ENCODE results near the gene EIF1AD. TPM values are rescaled to one million over a fixed set of nuclear protein-coding genes. Genes with fewer than 3 reads are reported as not detected.
"Not testable (repeated sequence)": the region's sequence is repeated elsewhere in the genome, so short reads cannot be mapped to it uniquely, and the experiment has no call there.

EIF1AD gene
- total RNA-seq, 1 donor from 2014 or later, result 34.0 TPM

DNA sequence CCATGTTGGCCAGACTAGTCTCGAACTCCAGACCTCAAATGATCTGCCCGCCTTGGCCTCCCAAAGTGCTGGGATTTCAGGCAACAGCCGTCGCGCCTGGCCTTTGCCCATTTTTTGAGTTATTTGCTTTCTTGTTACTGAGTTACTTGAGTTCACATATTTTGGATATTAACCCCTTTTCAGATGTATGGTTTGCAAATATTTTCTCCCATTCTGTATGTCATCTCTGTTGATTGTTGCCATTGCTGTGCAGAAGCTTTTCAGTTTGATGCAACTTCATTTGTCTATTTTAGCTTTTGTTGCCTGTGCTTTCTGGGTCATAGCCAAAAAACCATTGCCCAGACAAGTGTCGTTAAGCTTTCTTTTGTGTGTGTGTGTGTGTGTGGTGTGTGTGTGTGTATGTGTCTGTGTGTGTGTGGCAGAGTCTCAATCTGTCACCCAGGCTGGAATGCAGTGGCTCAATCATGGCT, 49.9 kb downstream of the EIF1AD start:
- Mint-ChIP-seq H3K9me3 (no peaks in the 10 kb centered on the region), H3K27me3 (ENCODE audit: low read depth) (peaks cover 12% of the 10 kb centered on the region), H3K36me3 (no peaks in the 10 kb centered on the region), H3K27ac (no peak overlapping the region), H3K4me3 (no peak overlapping the region), H3K4me1 (peaks cover 2% of the 10 kb centered on the region)
- TF ChIP-seq, protein P1, sequence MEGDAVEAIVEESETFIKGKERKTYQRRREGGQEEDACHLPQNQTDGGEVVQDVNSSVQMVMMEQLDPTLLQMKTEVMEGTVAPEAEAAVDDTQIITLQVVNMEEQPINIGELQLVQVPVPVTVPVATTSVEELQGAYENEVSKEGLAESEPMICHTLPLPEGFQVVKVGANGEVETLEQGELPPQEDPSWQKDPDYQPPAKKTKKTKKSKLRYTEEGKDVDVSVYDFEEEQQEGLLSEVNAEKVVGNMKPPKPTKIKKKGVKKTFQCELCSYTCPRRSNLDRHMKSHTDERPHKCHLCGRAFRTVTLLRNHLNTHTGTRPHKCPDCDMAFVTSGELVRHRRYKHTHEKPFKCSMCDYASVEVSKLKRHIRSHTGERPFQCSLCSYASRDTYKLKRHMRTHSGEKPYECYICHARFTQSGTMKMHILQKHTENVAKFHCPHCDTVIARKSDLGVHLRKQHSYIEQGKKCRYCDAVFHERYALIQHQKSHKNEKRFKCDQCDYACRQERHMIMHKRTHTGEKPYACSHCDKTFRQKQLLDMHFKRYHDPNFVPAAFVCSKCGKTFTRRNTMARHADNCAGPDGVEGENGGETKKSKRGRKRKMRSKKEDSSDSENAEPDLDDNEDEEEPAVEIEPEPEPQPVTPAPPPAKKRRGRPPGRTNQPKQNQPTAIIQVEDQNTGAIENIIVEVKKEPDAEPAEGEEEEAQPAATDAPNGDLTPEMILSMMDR (IDR thresholded peaks at IDR 0.05; ENCODE audit: unreplicated experiment), result no peak
- DNase-seq (ENCODE audit: low spot score in 2 of 2, unreplicated experiment in 2 of 2), result no peak

DNA sequence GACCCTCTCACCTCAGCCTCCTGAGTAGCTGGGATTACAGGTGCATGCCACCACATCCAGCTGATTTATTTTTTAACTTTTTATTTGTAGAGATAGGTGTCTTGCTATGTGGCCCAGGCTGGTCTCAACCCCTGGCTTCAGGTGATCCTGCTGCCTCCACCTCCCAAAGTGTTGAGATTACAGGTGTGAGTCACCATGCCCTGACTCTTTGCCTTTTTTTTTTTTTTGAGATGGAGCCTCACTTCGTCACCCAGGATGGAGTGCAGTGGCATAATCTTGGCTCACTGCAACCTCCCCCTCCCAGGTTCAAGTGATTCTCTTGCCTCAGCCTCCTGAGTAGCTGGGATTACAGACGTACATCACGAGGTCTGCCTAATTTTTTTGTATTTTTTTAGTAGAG, 50.3 kb downstream of the EIF1AD start:
- H3K36me3 Mint-ChIP-seq; DNase-seq (ENCODE audit: low spot score in 2 of 2, unreplicated experiment in 2 of 2); H3K27ac Mint-ChIP-seq; H3K4me1 Mint-ChIP-seq; H3K9me3 Mint-ChIP-seq; H3K4me3 Mint-ChIP-seq: not testable (repeated sequence)
- H3K27me3 Mint-ChIP-seq (ENCODE audit: low read depth), result peaks cover 12% of the 10 kb centered on the region

DNA sequence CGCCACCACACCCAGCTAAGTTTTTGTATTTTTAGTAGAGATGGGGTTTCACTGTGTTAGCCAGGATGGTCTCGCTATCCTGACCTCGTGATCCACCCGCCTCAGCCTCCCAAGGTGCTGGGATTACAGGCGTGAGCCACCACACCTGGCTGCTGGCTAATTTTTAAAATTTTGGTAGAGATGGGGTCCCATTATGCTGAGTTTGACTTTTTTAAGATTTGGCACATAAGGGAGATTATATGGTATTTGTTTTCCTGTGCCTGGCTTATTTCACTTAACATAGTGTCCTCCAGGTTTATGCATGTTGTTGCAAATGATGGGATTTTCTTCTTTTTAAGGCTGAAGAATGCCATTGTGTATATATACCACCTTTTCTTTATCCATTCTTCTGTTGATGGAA, 51.2 kb downstream of the EIF1AD start:
- H3K4me3 Mint-ChIP-seq; H3K27ac Mint-ChIP-seq; H3K4me1 Mint-ChIP-seq; H3K36me3 Mint-ChIP-seq; H3K9me3 Mint-ChIP-seq; DNase-seq (ENCODE audit: low spot score in 2 of 2, unreplicated experiment in 2 of 2): not testable (repeated sequence)
- peaks cover 12% of the 10 kb centered on the region for H3K27me3 Mint-ChIP-seq (ENCODE audit: low read depth)

DNA sequence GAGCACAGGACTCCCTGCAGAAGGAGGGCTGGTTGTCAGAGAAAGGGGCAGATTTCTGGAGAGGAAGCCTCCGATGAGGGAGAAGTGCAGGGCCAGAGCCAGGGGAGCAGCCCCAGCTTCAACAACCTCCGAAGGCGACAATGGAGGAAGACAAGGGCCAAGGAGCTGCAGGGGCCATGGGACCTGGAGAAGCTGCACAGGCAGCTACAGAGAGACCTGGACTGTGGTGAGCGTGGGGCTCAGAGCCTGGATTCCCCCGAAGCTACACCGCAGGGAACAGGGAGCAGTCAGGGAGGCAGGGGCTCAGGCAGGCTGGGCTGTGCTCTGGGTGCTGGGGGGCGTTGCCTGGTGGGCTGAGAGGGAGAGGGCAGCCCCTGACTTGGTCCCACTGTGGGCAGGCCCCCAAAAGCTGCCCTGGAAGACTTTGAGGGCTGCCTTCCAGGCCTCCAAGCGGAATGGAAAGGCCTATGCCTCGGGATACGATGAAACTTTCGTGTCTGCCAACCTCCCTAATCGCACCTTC, 54.3 kb downstream of the EIF1AD start:
- no peak overlapping the region for H3K27ac Mint-ChIP-seq
- DNase-seq (ENCODE audit: low spot score in 2 of 2, unreplicated experiment in 2 of 2), result no peak
- no peak overlapping the region for H3K4me3 Mint-ChIP-seq
- peaks cover 2% of the 10 kb centered on the region for H3K4me1 Mint-ChIP-seq
- peaks cover 12% of the 10 kb centered on the region for H3K27me3 Mint-ChIP-seq (ENCODE audit: low read depth)
- H3K9me3 Mint-ChIP-seq, result no peaks in the 10 kb centered on the region
- TF ChIP-seq, protein P1 (IDR thresholded peaks at IDR 0.05; ENCODE audit: unreplicated experiment), result no peak
- no peaks in the 10 kb centered on the region for H3K36me3 Mint-ChIP-seq

DNA sequence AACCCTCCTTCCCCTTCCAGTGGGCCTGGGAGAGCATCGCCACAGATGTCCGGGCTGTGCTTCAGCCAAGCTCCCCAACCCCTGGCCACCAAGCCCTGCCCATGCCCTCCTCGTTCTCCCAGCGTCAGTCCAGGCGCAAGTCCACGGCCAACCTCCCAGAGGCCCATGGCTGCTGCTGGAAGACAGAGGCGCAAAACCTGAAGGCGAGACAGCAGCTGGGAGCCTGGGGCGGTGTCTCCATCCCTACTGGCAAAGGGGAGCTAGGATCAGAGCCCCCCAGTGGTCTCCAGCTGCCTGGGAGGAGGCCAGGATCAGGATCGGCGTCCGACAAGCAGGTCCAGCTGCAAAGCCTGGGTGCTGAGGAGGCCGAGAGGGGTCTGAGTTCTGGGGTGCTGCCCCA, 54.8 kb downstream of the EIF1AD start:
- TF ChIP-seq, protein P1 (IDR thresholded peaks at IDR 0.05; ENCODE audit: unreplicated experiment), result no peak
- H3K27ac Mint-ChIP-seq, result no peak overlapping the region
- no peak for DNase-seq (ENCODE audit: low spot score in 2 of 2, unreplicated experiment in 2 of 2)
- peaks cover 1% of the 10 kb centered on the region for H3K4me1 Mint-ChIP-seq
- H3K4me3 Mint-ChIP-seq, result no peak overlapping the region
- H3K9me3 Mint-ChIP-seq, result no peaks in the 10 kb centered on the region
- peaks cover 16% of the 10 kb centered on the region for H3K27me3 Mint-ChIP-seq (ENCODE audit: low read depth)
- H3K36me3 Mint-ChIP-seq, result no peaks in the 10 kb centered on the region

DNA sequence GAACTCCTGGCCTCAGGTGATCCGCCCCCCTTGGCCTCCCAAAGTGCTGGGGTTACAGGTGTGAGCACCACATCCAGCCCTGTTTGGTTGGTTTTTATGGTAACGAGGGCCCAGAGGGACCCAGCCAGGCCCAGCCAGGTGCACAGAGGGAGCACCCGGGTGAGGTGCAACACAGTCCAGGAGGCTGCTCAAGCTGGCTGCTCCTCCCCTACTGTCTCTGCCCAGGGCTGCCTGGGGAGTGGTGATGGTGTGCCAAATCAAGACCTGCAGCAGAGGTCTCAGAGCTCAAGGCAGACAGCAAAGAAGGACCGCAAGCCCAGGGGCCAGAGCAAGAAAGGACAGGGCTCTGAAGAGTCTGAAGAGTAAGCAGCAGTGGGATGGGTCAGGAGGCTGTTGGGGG, 55.3 kb downstream of the EIF1AD start:
- Mint-ChIP-seq H3K4me1 (no peaks in the 10 kb centered on the region), H3K4me3 (no peak overlapping the region), H3K27ac (no peak overlapping the region), H3K9me3 (no peaks in the 10 kb centered on the region), H3K27me3 (ENCODE audit: low read depth) (peaks cover 16% of the 10 kb centered on the region), H3K36me3 (no peaks in the 10 kb centered on the region)
- no peak for DNase-seq (ENCODE audit: low spot score in 2 of 2, unreplicated experiment in 2 of 2)
- TF ChIP-seq, protein P1 (IDR thresholded peaks at IDR 0.05; ENCODE audit: unreplicated experiment), result no peak

Other genes starting within 250 kb of the EIF1AD start
- gene AP5B1, start 221.2 kb downstream of the EIF1AD start, total RNA-seq, result 23.3 to 24.9 TPM (median 24.3 TPM) in 3 replicates
- 3.9 to 4.7 TPM (median 4.3 TPM) in 3 replicates for gene OVOL1, start 215.1 kb downstream of the EIF1AD start, total RNA-seq
- gene SNX32, start 168.2 kb downstream of the EIF1AD start, total RNA-seq, result 6.8 to 10.7 TPM (median 7.5 TPM) in 3 replicates
- 730 to 758 TPM (median 736 TPM) in 3 replicates for gene CFL1, start 144.0 kb downstream of the EIF1AD start, total RNA-seq
- 73.3 to 74.9 TPM (median 73.7 TPM) in 3 replicates for gene MUS81, start 141.7 kb downstream of the EIF1AD start, total RNA-seq
- 203 to 216 TPM (median 211 TPM) in 3 replicates for gene EFEMP2, start 129.4 kb downstream of the EIF1AD start, total RNA-seq
- not detected in 3 replicates for gene CTSW, start 122.3 kb downstream of the EIF1AD start, total RNA-seq
- 62.4 to 63.9 TPM (median 62.9 TPM) in 3 replicates for gene FIBP, start 113.7 kb downstream of the EIF1AD start, total RNA-seq
- gene CCDC85B, start 111.5 kb downstream of the EIF1AD start, total RNA-seq, result 12.3 to 13.8 TPM (median 12.8 TPM) in 3 replicates
- 2.7 to 4.3 TPM (median 3.1 TPM) in 3 replicates for gene FOSL1, start 101.8 kb downstream of the EIF1AD start, total RNA-seq
- gene C11orf68, start 83.1 kb downstream of the EIF1AD start, total RNA-seq, result 33.4 to 34.9 TPM (median 33.9 TPM) in 3 replicates
- 68.5 to 74.4 TPM (median 70.9 TPM) in 3 replicates for gene DRAP1, start 82.7 kb downstream of the EIF1AD start, total RNA-seq
- gene TSGA10IP, start 56.7 kb downstream of the EIF1AD start, total RNA-seq, result not detected in 3 replicates
- gene SART1, start 40.4 kb downstream of the EIF1AD start, total RNA-seq, result 47.1 to 55.1 TPM (median 54.4 TPM) in 3 replicates
- 170 to 195 TPM (median 176 TPM) in 3 replicates for gene BANF1, start 346 bp upstream of the EIF1AD start, total RNA-seq
- gene CST6, start 9.9 kb upstream of the EIF1AD start, total RNA-seq, result 1.1 to 1.2 TPM (median 1.2 TPM) in 3 replicates
- gene CATSPER1, start 24.3 kb upstream of the EIF1AD start, total RNA-seq, result not detected in 3 replicates
- gene GAL3ST3, start 47.0 kb upstream of the EIF1AD start, total RNA-seq, result 4.7 to 5.7 TPM (median 4.9 TPM) in 3 replicates
- 182 to 201 TPM (median 195 TPM) in 3 replicates for gene SF3B2, start 50.2 kb upstream of the EIF1AD start, total RNA-seq
- 81.6 to 88.0 TPM (median 87.0 TPM) in 3 replicates for gene PACS1, start 68.1 kb upstream of the EIF1AD start, total RNA-seq

Data from mesothelial cell of epicardium (in vitro differentiated cells).